Keratinocyte (primary cell): ENCODE results near the gene PLEKHA6.

Experiments
- CTCF ChIP-seq, 3 experiments: IDR thresholded peaks in 1 of 3; conservative IDR thresholded peaks in 1 of 3; optimal IDR thresholded peaks in 1 of 3; 2 replicates in 2 of 3; 3 replicates in 1 of 3; pipeline versions ENCODE3 to v1.5.1; 2011; ENCODE audit warnings: low read length in 3 of 3, mild to moderate bottlenecking in 3 of 3, moderate library complexity in 2 of 3, control low read depth in 1 of 3, inconsistent platforms in 1 of 3; ENCODE audit not compliant: insufficient read depth in 2 of 3; ENCODE audit errors: extremely low read depth in 1 of 3
- EZH2 ChIP-seq: IDR thresholded peaks from one replicate; pipeline ENCODE4 v1.6.1; 2012; ENCODE audit warnings: inconsistent platforms, mild to moderate bottlenecking, low read length, moderate library complexity

- TF ChIP-seq EZH2 (no peak), CTCF (optimal IDR thresholded peaks at IDR 0.05 in 1 of 3, IDR thresholded peaks at IDR 0.05 in 1 of 3, conservative IDR thresholded peaks at IDR 0.05 in 1 of 3; ENCODE audit: extremely low read depth in 1 of 3, insufficient read depth in 2 of 3, low read length in 3 of 3) (no peak)
These were observed 17.4 kb downstream of the PLEKHA6 start for GRCh38 chr1:204342310-204342709.
